HG03159 (cell line): ENCODE data around the gene SLC7A4.
"Not testable (repeated sequence)": the region's sequence is repeated elsewhere in the genome, so short reads cannot be mapped to it uniquely, and the experiment has no call there.

Experiments used
- ATAC-seq: cut with Tn5 transposase; IDR thresholded peaks from one replicate; pipeline ENCODE4 v1.9.1; 2021; ENCODE audit warnings: mild to moderate bottlenecking, moderate library complexity; ENCODE audit not compliant: unreplicated experiment

Gene SLC7A4

GRCh38 chr22:21064917-21065864 is 32.8 kb upstream of the SLC7A4 start:
- no peak for ATAC-seq

GRCh38 chr22:21064425-21064824 is 32.1 kb upstream of the SLC7A4 start:
- not testable (repeated sequence) for ATAC-seq

GRCh38 chr22:21061660-21062321 is 29.4 kb upstream of the SLC7A4 start:
- ATAC-seq: not testable (repeated sequence)

GRCh38 chr22:21060363-21060762 is 28.0 kb upstream of the SLC7A4 start:
- not testable (repeated sequence) for ATAC-seq

- no peak for ATAC-seq
Observed at GRCh38 chr22:21055880-21056319, 23.5 kb upstream of the SLC7A4 start.

- no peak for ATAC-seq
Observed at GRCh38 chr22:21055564-21055834, 23.1 kb upstream of the SLC7A4 start.

GRCh38 chr22:21054714-21055563 is 22.6 kb upstream of the SLC7A4 start:
- ATAC-seq: no peak

GRCh38 chr22:21054046-21054713 is 21.8 kb upstream of the SLC7A4 start:
- ATAC-seq: no peak

- no peak for ATAC-seq
Observed at GRCh38 chr22:21052715-21053459, 20.5 kb upstream of the SLC7A4 start.

- no peak for ATAC-seq
Observed at GRCh38 chr22:21051831-21052400, 19.6 kb upstream of the SLC7A4 start.

GRCh38 chr22:21051145-21051830 is 18.9 kb upstream of the SLC7A4 start:
- no peak for ATAC-seq

- ATAC-seq: not testable (repeated sequence)
Observed at GRCh38 chr22:21048965-21049364, 16.6 kb upstream of the SLC7A4 start.

- not testable (repeated sequence) for ATAC-seq
Observed at GRCh38 chr22:21048448-21048847, 16.1 kb upstream of the SLC7A4 start.

- no peak for ATAC-seq
Observed at GRCh38 chr22:21047730-21048129, 15.4 kb upstream of the SLC7A4 start.

- ATAC-seq: no peak
Observed at GRCh38 chr22:21047035-21047661, 14.8 kb upstream of the SLC7A4 start.

- ATAC-seq: peak; percentile 90
Observed at GRCh38 chr22:21045585-21046294, 13.4 kb upstream of the SLC7A4 start, which contains the start of gene LRRC74B. LRRC74B (plus strand) TSS chr22:21045946; CDS start chr22:21045987, 41 bp downstream.

GRCh38 chr22:21044931-21045584 is 12.7 kb upstream of the SLC7A4 start:
- peak; percentile 13 for ATAC-seq
